GM18868 (cell line): ENCODE measurements around the gene GPR157.
"Not testable (repeated sequence)": the region's sequence is repeated elsewhere in the genome, so short reads cannot be mapped to it uniquely, and the experiment has no call there.

Source experiments
- ATAC-seq: cut with Tn5 transposase; IDR thresholded peaks from one replicate; pipeline ENCODE4 v1.9.1; 2021; ENCODE audit warnings: mild to moderate bottlenecking, moderate library complexity; ENCODE audit not compliant: unreplicated experiment

Gene GPR157

GRCh38 chr1:9119745-9120144 is 9.2 kb downstream of the GPR157 start:
- ATAC-seq, result peak; percentile 38

- no peak for ATAC-seq
Measured at GRCh38 chr1:9118186-9118585, 10.7 kb downstream of the GPR157 start.

- ATAC-seq, result no peak
Measured at GRCh38 chr1:9115351-9116205, 13.3 kb downstream of the GPR157 start.

GRCh38 chr1:9112961-9113880 is 15.7 kb downstream of the GPR157 start:
- no peak for ATAC-seq

GRCh38 chr1:9111957-9112356 is 16.9 kb downstream of the GPR157 start:
- ATAC-seq, result no peak

- no peak for ATAC-seq
Measured at GRCh38 chr1:9111357-9111691, 17.6 kb downstream of the GPR157 start.

- no peak for ATAC-seq
Measured at GRCh38 chr1:9110669-9111356, 18.1 kb downstream of the GPR157 start.

GRCh38 chr1:9108056-9108665 is 20.7 kb downstream of the GPR157 start:
- no peak for ATAC-seq

GRCh38 chr1:9107136-9107535 is 21.8 kb downstream of the GPR157 start:
- no peak for ATAC-seq

GRCh38 chr1:9106286-9106685 is 22.6 kb downstream of the GPR157 start:
- ATAC-seq, result no peak

GRCh38 chr1:9105336-9105867 is 23.5 kb downstream of the GPR157 start:
- no peak for ATAC-seq

GRCh38 chr1:9101510-9102146 is 27.3 kb downstream of the GPR157 start:
- no peak for ATAC-seq

- ATAC-seq, result no peak
Measured at GRCh38 chr1:9100471-9101043, 28.3 kb downstream of the GPR157 start.

GRCh38 chr1:9099555-9099954 is 29.3 kb downstream of the GPR157 start:
- ATAC-seq, result no peak

- ATAC-seq, result no peak
Measured at GRCh38 chr1:9097947-9098705, 30.8 kb downstream of the GPR157 start.

- no peak for ATAC-seq
Measured at GRCh38 chr1:9095818-9096217, 33.1 kb downstream of the GPR157 start.

- ATAC-seq, result not testable (repeated sequence)
Measured at GRCh38 chr1:9093996-9094595, 34.8 kb downstream of the GPR157 start.

GRCh38 chr1:9093581-9093980 is 35.3 kb downstream of the GPR157 start:
- no peak for ATAC-seq

- no peak for ATAC-seq
Measured at GRCh38 chr1:9093091-9093490, 35.8 kb downstream of the GPR157 start.
